GM18909 (cell line): ENCODE measurements around the gene NUMB.
A peak's percentile ranks its signal among the peaks of the same experiment; 100 is the strongest.

Source experiments
- ATAC-seq: cut with Tn5 transposase; IDR thresholded peaks from one replicate; pipeline ENCODE4 v1.9.1; 2021; ENCODE audit warnings: mild to moderate bottlenecking; ENCODE audit not compliant: unreplicated experiment, poor library complexity

NUMB gene

DNA sequence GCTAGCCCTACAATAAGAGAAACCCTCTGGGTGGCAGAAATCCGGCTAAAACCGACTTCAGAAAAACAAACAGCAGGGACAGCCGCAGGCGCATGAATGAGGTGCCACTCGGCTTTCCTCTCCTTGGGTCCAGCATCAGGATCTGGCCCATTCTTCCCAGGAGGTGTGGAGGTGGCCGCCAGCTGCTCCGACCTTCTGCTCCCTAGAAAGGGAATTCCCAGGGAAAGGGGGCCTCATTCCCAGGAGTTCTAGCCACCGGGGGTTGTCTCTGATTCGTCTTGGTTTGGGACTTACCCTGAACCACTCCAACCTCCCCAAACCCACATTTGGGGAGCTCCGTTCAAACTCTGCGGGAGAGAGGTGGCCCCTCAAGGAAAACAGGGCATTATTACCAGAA is 208.0 kb downstream of the NUMB start:
- ATAC-seq, result no peak

DNA sequence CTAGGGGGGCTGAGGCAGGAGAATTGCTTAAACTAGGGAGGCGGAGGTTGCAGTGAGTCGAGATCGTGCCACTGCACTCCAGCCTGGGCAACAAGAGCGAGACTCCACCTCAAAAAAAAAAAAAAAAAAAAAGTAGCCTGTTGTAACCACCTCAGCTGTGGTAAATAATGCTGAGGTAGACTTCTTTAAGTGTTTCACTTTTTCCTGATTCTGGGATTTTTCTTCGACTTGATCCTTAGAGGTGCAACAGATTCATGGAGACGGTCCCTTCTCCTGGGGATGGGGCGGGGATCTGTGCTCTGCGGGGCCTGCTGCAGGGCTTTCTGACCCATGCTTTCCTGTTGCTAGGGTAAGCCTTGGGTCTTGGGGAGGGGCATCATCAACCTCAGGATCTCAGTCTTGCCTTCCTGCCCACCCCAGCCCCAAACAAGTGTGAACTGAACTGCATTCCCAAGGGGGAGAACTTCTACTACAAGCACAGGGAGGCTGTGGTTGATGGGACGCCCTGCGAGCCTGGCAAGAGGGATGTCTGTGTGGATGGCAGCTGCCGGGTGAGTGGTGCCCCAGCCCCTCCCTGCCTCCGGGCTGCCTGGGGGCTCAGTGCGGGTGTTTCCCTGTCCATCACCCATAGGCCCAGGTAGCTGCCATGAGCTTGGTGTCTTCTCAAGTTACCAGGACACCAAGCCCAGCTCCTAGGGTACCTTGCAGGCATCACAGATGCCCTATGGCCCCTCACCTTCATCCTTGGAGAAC is 208.6 kb downstream of the NUMB start:
- no peak for ATAC-seq

DNA sequence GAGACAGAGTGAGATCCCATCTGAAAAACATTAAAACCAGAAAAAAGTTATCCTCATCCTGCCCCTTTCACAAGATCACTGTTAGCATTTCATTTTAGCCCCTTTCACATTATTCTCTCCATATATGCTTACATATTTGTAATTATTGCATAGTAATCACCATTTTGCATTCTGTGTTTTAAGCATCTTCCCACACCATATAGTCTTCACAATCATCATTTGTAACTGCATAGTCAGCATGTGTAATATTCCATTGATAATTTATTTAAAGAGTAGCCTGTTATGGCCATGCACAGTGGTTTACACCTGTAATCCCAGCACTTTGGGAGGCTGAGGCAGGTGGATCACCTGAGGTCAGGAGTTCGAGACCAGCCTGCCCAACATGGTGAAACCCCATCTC is 209.2 kb downstream of the NUMB start:
- ATAC-seq, result no peak

DNA sequence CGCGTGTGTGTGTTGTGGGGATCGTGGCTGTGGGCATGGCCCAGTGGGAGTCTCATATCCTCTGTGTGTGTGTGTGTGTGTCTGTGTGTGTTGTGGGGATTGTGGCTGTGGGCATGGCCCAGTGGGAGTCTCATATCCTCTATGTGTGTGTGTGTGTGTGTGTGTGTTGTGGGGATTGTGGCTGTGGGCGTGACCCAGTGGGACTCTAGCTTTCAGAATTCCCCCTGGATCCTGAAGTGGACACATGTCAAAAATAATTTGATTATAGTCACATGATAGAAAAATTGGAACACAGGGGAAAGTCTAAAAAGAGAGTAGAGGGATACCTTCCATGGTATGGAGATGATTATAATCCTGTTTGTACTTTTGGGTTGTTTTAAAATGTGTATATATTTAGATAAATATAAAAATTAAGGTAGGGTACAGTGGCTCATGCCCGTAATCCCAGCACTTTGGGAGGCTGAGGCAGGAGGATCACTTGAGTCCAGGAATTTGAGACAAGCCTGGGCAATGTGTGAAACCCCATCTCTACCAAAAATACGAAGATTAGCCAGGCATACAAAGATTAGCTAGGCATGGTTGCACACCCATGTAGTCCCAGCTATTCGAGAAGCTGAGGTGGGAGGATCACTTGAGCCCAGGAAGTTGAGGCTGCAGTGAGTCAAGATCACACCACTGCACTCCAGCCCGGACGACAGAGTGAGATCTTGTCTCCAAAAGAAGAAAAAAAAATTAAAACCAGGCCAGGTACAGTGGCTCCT is 210.1 kb downstream of the NUMB start:
- ATAC-seq, result peak; percentile 50

DNA sequence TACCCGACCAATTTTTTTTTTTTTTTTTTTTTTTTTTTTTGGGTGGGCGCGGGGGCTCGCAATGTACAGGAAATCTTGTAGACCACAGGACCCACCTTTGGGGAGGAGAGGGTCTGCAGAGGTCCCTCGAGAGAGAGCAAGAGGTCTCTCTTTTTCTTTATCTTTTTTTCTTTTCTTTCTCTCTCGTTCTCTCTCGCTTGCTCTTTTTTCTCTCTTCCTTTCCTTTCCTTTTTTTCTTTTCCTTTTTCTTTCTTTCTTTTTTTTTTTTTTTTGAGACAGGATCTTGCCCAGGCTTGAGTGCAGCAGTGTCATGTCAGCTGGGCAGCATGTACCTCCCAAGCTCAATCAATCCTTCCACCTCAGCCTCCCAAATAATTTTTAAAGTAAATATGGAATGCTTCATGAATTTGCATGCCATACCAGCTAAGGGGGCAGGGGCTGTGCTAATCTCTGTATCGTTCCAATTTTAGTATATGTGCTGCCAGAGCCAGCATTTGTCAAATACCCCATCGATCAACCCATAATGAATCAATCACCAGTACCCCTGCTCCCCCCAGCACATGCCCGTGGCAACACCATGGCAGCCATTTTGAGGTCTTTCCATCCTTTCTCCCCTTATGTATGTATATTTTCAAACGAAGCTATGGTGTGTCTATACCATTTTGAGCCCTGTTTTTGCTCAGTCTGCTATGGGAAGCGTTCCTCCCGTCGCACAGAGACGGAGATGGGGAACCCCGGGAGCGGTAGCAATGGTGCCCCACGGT is 211.8 kb downstream of the NUMB start:
- ATAC-seq, result no peak

DNA sequence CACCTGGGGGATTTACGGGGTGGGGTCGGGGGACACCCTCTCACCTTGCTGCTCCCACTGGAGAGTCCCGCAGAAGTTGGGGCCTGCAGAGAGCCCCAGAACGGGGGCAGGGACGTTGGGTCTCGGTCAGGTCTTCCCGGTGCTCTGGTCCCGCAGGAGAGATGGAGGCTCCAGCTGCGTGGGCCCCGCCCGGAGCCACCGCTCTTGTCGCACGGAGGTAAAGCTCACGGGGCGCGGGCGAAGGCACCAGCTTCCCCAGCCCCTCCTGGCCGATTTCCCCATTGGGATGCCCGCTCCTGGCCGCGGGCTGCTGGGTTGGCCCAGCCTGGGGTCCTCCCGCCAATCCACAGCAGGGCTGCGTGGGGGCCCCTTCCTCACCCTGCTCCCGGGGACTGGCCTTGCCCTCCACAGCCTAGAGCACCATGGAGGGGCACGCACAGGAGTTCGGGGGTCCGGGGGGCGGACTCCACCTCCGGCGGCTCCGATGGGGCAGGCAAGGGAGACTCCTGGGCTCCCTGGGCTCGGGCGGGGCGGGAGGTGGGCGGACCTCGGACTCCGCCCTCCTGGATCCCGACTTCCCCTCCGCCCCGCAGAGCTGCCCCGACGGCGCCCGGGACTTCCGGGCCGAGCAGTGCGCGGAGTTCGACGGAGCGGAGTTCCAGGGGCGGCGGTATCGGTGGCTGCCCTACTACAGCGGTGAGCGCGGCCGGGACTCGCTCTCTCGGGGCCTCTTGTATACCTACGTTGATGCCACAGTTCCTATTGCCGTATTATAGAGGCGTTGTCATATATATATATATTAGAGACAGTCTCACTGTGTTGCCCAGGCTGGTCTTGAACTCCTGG is 212.6 kb downstream of the NUMB start:
- ATAC-seq, result peak; percentile 62

DNA sequence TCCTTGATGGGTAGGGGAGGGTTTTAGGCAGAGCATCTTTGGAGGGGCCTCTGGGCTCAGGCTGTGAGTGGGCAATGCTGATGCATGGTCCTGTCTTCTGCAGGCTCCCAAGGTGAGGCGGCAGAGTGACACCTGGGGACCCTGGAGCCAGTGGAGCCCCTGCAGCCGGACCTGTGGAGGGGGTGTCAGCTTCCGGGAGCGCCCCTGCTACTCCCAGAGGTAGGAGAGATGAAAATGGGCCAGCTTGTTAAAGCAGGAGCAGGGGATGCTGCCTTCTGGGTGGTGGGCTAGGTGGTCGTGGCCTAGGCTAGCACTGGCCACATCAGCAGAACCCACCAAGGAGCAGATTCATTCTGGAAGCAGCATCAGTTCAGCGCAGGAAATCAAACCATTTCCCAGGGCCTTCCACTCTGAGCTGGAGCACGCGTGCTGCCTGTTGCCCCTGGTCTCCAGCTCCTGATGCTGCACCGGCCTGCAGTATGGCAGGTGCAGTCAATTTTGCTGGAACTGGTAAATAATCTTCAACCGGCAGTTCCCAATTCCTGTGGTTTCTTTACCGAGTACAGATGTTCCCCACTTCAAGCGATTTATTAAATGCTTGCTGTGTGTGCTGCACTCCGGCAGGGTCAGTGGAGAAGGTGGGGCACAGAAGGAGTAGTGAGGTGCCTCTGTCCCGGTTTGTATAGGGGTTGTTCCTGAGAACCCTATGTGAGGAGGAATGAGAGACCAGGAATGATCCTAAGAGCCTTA is 213.6 kb downstream of the NUMB start:
- no peak for ATAC-seq

DNA sequence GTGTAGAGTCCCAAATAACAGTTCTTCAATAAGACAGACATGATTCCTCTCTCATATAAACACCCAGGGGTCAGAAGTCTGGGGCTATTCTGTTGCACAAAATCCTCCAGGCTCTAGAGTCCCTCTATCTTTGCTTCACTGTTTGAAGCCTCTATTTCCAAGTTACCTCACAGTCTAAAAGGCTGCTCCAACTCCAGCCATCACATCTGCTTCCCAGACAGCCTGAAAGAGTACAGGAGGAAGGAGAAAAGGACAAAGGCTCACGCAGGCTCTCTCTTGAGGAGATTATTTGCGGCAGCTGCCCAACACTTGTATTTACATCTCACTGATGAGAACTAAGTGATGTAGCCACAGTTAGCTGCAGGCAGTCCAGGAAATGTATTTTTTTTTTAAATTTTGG is 214.6 kb downstream of the NUMB start:
- ATAC-seq, result no peak

DNA sequence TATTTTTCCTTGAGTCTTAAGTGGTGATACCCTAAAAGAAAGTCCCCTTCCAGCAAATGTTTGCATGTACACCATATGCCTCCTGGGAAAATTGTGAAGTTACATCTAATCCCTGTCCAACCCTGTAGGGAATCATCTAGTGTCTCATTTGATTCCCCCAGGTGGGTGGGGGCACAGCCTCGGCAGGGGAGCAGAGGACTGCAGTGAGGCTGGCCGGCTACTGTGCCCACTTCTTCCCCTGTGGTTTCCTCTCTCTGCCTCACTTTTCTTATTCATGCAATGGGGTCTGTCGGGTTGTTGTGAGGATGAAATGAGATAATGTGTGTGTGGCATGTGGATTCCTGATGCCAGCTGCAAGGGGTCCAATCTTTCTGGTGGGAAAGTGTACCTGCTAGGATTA is 215.0 kb downstream of the NUMB start:
- ATAC-seq, result no peak

DNA sequence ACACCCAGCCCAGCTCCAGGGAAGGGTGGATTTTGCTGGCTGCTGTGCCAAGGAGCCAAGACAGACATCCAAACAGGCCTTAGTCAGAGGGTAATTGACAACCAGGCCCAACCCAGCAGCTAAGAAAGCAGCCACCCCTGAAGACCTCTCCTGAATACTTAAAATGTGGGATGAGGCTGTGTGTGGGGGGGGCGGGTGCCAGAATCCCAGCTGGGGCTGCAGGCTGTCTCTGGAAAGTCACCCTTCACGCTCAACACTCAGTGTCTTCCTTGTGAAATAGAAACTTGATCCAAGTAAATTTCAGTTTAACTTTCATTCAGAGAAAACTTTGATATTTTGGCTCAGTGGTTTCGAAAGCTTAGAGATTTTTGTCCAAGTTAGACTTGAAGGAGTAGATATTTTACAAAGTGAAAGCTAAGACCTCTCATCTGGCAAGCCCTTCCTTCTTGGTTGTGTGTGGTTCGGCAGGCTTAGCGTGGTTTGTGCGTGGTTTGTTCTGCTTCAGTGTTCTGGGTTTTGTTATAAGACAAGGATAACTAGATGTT is 215.9 kb downstream of the NUMB start:
- no peak for ATAC-seq

DNA sequence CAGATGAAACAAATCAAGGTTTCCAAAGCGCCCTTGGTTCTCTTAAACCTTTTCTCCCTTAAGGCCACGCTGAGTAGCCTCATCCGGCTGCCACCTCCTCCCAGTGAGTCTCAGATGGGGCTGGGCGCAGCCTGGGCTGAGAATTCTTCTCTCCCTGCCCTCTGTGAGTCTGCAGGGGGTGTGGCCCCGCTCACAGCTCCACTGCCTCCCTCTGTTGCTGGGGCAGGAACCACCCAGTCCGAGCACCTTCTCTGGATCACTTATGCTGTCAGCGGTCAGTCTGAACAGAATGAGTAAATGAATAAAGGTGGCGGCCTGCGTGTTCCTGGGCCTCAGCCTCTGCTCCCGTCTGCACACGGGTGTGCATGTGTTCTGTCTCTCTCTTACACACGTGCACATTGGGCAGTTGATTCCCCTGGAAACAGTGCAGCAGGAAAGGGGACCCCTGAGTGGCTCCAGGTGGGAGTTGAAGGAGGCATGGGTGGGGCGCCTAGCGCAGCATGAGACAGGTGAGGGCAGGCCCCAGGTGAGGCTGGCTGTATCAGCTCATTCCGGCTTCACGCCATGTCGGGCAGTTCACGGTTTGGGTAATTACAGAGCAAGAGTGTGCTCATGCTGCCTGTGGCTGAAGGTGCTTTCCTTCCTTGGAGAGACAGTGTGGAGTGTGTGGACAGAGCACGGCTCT is 216.7 kb downstream of the NUMB start:
- ATAC-seq, result no peak

DNA sequence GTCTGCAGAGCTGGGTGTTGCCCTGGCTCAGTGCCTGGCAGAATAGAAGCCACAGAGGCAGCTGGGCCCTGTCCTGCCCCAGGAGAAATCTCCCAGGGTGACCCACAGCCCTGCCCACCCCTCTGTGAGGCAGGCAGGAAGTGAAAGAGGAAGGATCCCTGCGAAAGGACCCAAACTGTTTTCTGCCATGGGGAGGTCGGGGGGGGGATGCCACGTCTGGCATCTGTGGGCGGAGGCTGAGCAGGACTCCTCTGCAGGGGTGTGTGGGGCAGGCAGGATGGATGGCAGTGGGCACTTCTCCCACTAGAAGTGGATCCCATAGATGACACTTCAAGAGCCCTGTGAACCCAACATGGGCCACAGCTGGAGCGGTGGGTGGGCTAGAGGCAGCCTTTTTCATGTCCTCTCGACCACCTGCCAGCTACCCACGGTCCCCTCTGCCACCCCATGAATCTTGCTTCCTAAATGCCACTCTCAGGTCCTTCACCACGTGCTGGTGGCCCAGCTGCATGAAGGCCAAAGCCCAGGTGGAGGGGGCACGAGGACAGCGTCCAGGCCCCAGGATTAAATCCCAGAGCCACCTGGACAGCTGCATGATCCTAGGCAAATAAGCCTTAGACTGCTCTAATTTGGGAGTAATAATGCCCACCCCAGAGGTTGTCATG is 217.4 kb downstream of the NUMB start:
- no peak for ATAC-seq

DNA sequence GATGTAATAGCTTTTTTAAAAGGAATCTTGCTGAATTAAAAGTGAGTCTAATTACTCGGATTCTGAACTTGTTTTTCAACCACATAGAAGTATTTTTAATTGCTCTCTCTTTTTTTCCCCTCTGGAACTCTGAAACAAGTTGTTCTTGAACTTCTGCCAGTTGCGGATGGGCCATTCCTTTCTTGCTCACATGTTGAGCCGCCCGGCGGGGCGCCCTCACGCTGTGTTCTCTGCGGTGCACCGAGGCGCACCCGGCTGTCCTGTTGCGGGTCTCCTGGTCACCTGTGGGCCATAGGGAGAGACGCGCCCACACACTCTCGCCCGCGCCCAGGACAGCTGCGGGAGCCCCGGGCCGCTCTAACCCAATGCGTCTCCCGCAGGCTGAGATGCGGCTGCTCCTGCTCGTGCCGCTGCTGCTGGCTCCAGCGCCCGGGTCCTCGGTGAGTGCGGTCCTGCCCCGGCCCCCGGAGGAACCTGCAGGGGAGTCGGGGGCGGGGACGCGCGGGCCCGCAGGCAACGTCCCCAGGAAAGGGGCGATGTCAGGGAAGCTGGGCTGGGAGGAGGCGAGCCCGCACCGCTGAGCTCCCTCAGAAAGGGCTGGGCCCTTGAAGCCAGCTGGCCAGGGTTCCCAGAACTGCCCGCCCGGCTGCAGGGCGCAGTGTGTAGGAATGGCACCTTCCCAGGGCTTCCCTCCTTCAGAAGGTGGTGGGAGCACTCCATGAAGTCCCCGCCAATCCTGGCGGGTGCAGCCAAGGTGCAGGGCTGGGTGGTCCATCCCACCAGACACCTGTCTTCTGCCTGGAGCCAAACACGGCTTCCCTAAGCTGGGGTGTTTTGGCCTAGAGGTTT is 218.7 kb downstream of the NUMB start:
- no peak for ATAC-seq

DNA sequence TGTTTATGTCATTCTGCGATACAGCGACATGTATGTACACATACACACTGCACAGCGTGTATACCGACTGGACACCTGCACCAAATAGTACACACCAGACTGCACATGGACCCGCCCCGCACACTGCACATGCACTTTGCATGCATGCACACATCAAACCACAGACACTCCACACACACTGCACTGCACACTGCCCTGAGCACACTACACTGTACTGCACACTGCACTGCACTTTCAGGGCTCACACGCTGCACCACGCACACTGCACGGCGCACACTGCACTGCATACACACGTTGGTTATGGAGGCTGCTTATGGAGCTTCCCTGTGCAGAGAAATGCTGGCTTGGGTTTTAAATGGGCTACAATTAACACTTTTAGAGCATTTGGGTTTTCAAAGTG is 219.4 kb downstream of the NUMB start:
- no peak for ATAC-seq

DNA sequence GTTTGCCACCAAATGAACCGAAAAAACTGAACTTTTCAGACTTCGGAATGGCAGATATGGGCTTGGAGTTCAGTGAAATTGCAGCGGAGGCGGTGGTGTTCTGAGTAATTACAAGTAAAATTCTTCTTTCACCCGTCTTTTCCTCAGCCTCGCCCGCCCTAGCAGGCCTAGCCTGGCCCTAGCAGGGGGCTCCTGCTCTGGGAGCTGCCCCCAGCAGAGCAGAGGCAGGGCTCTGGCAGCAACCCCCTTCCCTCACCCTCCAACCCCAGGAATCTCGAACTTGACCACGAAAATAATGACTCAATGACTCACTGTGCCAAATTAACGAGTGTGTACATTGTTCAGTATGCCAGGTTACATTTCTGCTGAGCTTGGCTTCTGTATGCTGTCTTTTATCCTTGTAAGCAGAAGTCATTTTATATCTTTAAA is 219.9 kb downstream of the NUMB start:
- no peak for ATAC-seq

DNA sequence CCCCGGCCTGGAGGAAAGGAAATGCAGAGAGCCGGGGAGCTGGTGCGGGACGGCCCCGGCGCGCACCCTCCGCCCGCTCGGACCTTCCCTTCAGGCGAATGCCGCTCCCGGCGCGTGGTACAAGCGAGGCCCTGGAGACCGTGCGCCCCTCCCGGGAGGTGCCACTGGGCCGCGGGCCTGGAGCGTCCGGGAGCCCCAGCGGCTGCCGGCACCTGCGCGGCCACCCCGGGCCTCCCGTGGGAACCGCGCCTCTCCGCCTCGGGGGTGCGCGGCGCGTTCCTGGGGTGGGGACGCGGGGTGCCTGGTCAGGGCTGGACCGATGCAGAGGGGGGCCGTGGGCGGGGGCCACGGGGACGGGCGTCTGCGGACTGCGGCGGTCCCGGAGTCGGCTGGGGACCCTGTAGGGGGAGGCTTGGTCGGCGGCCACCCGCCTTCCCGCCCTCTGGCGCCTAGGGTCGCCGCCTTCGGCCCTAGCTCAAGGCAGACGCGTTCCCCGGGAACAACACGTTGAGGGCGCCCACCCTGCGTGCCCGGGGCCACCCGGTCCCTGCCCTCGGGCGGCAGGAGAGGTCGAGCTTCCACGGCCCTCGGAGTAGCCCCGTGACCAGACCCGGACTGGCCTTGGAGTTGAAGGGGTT is 220.4 kb downstream of the NUMB start:
- no peak for ATAC-seq

DNA sequence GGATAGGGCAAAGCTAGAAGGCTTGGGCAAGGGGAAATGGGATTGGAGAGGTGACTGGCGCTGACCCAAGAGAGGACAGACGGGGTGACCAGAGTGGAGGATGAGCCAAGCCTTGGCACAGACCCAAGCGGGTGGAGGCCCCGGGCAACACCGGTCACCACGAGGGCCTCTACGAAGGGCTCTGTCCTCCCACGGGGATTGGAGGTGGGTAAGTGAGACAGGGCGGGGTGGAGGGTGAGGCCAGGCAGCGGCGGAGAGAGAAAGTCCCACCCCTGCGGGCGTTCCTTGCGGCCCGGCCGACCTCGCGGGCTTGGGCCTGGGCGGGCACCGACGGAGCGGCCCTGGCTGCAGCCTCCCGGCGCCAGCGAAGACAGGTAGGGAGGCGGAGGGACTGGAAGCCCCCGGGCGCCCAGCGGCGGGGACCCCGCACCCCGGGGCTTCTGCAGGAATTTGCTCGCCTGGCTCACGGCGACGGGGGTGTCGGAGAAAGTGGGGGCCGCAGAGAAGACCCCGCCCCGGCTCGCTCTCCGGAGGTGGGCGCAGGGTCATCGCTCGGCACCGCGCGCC is 221.0 kb downstream of the NUMB start, which contains the start of gene PAPLN:
Gene PAPLN (plus strand): TSS at position 288 of the 567 bp plus-strand sequence. CDS start 2,273 bp downstream, outside the sequence.
- ATAC-seq, result no peak
